Measurements from ENCODE around the gene MECP2.

MECP2 gene

GRCh38 chrX:154115071-154115470 is 17.6 kb upstream of the MECP2 start:
- no peak for DNase-seq

GRCh38 chrX:154114652-154115051 is 17.1 kb upstream of the MECP2 start:
- DNase-seq = no peak

GRCh38 chrX:154113729-154114128 is 16.2 kb upstream of the MECP2 start:
- no peak for DNase-seq

GRCh38 chrX:154098551-154098950 is 1.0 kb upstream of the MECP2 start:
- DNase-seq = no peak

GRCh38 chrX:154097003-154097588 is 421 bp downstream of the MECP2 start:
- peak; percentile 67 for DNase-seq

GRCh38 chrX:154096140-154097002 is 1.1 kb downstream of the MECP2 start:
- DNase-seq = peak; percentile 14 to 25

- DNase-seq = no peak
Measured at GRCh38 chrX:154094833-154095232, 2.7 kb downstream of the MECP2 start.

- DNase-seq = no peak
Measured at GRCh38 chrX:154093965-154094364, 3.6 kb downstream of the MECP2 start.

- no peak for DNase-seq
Measured at GRCh38 chrX:154092371-154092770, 5.1 kb downstream of the MECP2 start.

- no peak for DNase-seq
Measured at GRCh38 chrX:154091678-154092077, 5.8 kb downstream of the MECP2 start.

- no peak for DNase-seq
Measured at GRCh38 chrX:154090731-154091130, 6.8 kb downstream of the MECP2 start.

GRCh38 chrX:154084449-154085300 is 12.8 kb downstream of the MECP2 start:
- no peak for DNase-seq

- no peak for DNase-seq
Measured at GRCh38 chrX:154083126-154083517, 14.4 kb downstream of the MECP2 start.

GRCh38 chrX:154082396-154083125 is 15.0 kb downstream of the MECP2 start:
- DNase-seq = no peak

- DNase-seq = no peak
Measured at GRCh38 chrX:154077101-154077500, 20.4 kb downstream of the MECP2 start.

GRCh38 chrX:154074199-154074598 is 23.3 kb downstream of the MECP2 start:
- no peak for DNase-seq

GRCh38 chrX:154072192-154072591 is 25.3 kb downstream of the MECP2 start:
- no peak for DNase-seq

GRCh38 chrX:154068560-154068959 is 29.0 kb downstream of the MECP2 start:
- DNase-seq = no peak

- no peak for DNase-seq
Measured at GRCh38 chrX:154064637-154065435, 32.7 kb downstream of the MECP2 start.

GRCh38 chrX:154063234-154063633 is 34.3 kb downstream of the MECP2 start:
- DNase-seq = no peak

- DNase-seq = no peak
Measured at GRCh38 chrX:154061801-154062200, 35.7 kb downstream of the MECP2 start.

- no peak for DNase-seq
Measured at GRCh38 chrX:154059729-154060245, 37.7 kb downstream of the MECP2 start.

Data from stimulated activated CD4-positive, alpha-beta T cell treated with anti-CD3 and anti-CD28 coated beads, Interleukin-2, amount 100 ng/mL, for 24 hours (primary cell).